CD4-positive, alpha-beta T cell treated with Interleukin-17A for 4 hours (primary cell): Measurements from ENCODE around the gene GPC6.
"Not testable (repeated sequence)": the region's sequence is repeated elsewhere in the genome, so short reads cannot be mapped to it uniquely, and the experiment has no call there.

Experiments
- DNase-seq: peaks from one replicate; pipeline ENCODE4 v3.0.0-alpha.2; 2020; ENCODE audit warnings: mixed read lengths

GPC6 gene

DNA sequence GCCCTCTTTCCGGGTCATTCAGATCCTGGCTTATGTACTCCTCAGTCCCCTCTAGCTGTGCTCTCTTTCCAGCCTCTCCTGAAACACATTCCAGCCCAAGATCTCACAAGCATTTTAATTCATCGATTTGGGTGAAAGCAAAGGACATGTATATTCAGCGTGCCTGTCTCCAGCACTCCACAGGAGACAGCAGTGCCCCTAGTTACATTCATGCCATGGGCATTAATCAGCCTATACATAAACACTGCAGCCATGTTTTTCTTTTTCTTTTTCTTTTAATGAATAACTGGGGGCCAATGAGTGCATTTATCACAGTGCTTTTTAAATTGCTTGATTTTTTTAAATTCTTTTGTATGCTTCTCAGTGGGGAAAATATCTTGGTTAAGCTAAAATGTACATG, 1053.7 kb downstream of the GPC6 start:
- DNase-seq = no peak

DNA sequence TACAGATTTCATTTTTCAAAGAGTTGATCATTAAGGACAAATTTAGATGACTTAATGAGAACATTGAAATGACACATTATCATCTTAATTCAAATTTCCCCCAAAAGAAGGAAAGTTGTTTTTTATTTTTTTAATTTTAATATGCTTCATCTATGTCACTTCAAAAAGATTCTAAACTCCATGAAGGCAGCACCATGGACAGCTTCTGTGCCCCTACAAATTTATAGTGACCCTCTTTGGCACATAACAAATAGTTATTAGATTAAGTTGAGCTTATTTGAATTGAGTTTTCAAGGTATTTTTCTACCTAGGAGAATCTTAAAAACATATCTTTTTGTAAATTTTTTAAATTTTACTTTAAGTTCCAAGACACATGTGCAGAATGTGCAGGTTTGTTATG, 1054.2 kb downstream of the GPC6 start:
- no peak for DNase-seq

DNA sequence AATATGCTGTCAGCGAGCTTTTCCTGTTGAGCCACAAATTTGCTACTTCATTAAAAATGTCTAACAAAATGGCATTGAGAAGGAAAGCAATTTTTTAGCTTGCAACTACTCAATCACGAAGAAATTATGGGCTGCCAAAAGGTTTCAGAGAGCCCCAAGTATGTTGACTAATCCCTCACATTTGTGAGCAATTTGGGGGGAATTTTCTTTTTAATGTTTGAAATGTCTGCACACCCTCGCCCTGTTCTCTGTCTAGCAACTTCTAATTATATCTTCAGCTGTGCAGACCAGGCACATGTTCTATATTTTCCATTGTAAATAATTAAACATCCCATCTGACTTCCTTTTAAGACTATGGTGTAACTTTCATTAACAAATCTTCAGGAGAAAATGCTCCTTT, 1060.0 kb downstream of the GPC6 start:
- no peak for DNase-seq

DNA sequence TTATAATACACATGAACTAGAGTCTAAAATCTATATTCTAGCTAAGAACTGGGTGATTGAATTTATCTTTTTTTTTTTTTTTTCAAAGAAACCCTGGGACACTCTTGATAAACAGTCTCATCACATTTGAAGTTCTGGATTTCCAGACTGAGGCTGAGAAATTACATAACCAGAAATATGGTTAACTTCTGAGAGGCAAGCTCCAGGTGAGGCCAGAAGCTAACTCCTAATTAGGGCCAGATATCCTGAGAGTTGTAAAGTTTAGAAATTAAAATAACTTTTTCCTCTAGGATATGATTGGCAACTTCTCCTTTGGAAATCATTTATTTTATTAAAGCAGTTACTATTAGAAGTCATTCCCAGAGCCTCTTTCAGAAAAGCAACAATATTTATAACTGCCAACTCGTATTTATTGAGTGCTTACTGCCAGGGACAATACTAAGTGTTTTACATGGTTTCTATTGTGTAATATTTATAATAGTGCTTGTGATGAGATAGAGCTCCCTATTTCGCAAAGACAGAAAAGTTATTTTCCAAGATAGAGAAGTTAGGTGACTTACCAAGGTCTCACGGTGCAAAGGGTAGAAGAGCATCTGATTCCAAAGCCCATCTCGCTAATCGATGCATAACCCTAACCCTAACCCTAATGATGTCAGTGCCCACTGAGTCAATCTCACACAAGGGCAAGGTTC, 1065.2 kb downstream of the GPC6 start:
- DNase-seq = no peak

DNA sequence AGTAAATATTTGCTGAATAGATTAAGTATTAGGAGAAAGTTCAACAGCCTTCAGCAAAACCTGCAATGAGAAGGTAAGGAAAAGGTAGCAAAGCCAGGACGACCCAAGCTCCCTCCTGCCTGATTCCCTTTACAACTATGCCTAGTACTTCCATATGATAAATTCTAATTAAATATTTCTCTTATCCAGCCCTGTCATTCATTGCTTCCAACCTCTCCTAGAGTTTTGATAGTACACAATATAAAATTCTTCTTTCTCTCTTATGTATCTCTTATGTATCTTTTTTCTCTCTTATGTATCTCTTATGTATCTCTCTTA, 1065.7 kb downstream of the GPC6 start:
- DNase-seq = no peak

DNA sequence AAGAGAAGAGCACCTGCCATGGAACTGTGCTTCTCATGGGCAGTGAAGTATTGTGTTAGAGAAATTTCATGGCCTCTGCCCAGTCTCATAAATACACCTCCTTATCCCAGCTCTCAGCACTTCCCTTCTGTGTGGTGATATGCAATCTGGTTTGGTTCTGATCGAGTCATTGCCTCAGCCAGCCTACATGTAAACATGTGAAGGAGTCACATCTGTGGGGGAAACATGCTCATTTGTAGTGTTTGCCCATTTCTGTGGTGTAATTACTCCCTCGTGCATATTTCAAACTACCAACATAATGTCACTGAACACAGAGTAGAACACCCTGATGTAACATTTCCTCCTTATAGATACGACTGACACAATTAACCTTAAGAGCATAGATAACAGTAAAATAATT, 1069.9 kb downstream of the GPC6 start:
- DNase-seq = no peak

DNA sequence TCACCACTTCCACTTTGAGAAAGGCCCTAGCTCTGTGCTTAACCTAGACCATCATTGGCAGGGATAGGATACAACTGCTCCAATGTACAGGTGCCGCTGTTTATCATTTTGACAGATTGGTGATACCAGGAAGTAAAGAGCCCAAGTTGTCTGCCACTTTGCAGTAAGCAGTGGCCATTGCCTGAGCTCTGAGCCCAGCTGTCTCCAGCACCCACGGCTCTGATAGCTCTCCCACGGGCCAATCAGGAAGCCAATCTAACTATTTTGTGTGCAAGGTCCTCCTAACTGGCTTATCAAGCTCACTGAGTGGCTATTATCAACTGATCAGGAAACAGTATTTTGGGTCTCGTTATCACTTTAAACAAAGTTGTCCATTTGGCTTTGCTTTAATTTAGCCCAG, 1071.7 kb downstream of the GPC6 start:
- no peak for DNase-seq

DNA sequence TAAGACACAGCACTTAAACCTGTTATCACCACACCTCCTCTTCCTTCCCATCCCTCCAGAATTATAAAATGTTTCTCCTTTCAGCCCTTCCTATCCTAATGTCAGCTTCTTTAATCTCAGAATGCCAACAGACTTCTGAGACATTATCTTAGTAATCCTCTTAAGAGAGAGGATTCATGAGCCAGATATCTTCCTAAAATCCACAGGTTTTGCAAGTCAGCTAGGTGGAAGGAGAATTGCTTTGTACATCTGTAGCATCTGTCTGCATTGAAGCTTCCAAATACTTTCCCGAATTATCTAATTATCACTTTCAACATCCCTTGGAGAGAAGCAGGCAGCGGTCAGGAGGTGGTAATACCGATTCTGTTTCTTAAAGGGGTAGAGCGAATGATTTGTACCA, 1073.8 kb downstream of the GPC6 start:
- DNase-seq = no peak

DNA sequence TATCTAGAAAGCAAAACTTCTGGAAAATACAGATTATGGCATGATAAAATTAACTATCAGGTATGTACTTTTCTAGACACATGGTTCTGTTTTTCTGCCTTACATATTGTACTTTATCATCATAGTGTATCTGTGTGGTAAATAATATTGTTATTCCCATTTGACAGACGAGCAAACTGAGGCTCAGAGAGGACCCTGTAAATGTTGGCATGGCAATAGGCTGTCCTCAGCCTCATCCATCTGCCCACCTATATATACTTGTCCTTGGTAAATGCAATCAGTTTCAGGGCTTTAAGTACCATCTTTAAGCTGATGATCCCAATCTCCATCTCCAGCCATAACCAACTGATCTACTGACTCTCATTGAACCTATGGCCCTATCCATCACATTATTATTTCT, 1074.9 kb downstream of the GPC6 start:
- no peak for DNase-seq

DNA sequence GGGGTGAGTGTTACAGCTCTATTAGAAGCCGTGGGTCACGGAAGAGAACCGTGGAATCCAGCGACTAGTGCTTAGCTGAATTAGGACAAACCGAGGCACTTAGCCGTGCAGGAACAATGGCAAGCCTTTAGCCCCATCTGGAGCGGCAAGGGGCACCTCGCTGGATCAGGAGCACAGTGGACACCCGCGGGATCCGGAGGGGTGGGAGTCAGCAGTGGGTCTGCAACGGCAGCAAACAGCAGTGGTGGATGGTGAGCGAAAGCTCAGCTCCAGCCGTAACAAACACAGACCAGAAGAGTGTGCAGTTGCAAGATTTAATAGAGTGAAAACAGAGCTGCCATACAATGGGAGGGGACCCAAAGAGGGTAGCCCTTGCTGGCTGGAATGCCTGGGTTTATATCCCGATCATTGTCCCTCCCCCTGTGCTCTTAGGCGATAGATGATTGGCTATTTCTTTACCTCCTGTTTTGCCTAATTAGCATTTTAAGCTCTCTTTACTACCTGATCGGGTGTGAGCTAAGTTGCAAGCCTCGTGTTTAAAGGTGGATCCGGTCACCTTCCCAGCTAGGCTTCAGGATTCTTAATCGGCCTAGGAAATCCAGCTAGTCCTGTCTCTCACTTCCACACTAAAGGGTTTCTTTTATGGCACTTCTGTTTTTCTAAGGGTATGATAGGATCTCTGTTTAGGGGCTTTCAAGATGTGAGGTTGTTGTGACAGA, 1076.4 kb downstream of the GPC6 start:
- DNase-seq = not testable (repeated sequence)

DNA sequence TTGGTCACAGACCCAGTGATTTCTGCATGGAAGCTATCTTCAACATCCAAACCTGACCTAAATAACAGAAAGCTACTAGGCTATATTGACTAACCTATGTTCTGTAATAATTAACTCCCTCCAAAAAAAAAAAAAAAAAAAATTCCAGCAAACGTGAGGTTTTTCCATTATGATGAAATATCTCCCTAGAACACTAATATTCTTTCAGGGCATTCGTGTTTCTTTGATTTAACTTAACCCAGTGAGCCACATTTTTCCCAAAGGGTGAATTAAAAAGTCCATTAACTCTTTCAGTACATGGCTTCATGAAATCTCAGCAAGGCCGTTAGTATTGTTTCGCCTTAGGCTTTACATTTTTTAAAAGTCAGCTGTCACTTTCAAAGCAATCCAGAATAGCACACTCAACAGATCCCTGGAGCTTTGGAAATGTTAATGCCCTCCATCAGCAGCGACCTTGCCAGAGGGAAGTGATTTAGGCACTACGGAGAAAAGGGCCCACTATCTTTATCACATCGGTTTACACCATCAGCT, 1077.1 kb downstream of the GPC6 start:
- DNase-seq = no peak

DNA sequence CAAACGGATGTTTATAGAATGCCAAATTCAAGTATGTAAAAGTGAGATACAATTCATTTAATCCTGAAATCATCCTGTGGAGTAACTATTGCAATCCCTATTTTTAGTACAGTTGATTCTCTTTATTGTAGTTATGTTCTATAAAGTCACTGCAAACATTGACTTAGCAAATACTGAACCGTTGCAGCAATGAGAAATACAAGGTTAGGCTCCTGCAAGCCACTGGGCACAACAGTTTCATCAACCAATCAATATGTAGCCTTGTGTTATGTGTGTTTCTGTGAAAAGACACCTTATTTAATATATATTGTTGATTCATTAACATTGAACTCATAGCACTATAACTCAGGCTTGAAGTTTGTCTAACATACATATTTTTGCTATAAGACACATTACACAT, 1078.4 kb downstream of the GPC6 start:
- no peak for DNase-seq

DNA sequence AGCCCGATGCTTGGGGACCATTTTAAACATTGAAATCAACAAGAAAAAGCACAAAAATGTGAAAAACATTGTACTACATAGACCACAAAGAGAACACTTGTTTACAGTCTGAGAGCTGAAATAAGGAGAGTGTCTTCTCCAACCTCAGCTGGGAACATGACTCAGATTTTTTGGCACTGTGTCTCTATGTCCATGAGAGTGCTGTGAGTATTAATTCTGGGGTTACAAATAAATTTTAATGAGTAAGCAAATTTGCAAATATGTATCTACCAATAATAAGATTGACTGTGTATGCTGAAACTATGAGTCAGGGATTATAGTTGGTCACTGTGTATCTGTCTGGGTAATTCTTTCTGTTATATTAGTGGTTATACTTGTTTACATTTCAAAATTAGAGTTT, 1078.9 kb downstream of the GPC6 start:
- DNase-seq = no peak

DNA sequence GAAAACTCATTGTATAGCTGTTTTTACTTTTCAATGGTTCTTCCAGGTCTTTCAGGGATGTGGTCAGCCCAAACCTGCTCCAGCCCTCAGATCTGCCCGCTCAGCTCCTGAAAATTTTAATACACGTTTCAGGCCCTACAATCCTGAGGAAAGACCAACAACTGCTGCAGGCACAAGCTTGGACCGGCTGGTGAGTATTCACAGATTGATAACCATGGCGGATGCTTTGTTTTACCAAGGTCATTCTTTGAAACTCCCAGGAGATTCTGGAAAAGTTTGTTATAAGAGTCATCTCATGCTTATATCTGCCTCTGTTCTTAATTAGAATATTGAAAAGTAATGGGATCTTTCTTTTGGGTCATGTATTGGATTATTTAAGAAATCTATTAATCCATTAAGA, 1079.3 kb downstream of the GPC6 start:
- no peak for DNase-seq

DNA sequence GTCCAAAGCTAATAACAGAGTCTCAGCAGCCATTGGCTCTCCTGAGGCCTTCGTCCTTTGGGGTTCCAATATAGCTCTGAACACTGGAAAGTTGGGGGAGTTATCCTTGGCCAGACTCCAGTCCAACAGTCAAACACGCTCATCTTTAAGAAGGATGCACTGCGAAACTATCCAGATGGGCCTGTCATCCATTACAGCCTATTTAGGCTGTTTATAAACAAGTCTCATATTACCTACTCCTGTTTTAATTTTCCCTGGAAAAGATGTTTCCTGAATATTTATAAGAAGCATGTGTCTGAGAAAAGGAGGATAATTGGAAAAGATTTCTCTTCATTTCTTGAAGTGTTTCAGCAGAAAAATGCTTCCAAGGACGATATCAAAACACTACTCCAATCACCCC, 1082.2 kb downstream of the GPC6 start:
- no peak for DNase-seq

DNA sequence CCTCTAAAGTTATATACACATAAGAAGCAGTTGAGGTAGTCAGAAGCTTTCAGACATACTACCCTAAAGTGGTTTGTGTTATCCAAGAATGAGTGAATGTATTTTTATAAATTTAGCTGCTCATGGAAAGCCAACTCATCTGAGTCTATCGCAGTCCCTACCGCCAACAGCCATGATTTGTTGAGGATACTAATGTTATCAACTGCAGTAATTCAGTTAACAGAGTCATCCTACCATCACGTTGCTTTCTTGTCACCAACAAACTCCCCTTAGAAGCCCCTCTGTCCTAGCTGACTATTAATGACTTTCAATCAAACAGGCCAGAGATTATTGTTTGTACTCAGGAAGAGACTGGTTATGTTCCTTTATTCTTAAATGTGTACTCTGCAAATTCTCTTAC, 1083.0 kb downstream of the GPC6 start:
- DNase-seq = no peak

DNA sequence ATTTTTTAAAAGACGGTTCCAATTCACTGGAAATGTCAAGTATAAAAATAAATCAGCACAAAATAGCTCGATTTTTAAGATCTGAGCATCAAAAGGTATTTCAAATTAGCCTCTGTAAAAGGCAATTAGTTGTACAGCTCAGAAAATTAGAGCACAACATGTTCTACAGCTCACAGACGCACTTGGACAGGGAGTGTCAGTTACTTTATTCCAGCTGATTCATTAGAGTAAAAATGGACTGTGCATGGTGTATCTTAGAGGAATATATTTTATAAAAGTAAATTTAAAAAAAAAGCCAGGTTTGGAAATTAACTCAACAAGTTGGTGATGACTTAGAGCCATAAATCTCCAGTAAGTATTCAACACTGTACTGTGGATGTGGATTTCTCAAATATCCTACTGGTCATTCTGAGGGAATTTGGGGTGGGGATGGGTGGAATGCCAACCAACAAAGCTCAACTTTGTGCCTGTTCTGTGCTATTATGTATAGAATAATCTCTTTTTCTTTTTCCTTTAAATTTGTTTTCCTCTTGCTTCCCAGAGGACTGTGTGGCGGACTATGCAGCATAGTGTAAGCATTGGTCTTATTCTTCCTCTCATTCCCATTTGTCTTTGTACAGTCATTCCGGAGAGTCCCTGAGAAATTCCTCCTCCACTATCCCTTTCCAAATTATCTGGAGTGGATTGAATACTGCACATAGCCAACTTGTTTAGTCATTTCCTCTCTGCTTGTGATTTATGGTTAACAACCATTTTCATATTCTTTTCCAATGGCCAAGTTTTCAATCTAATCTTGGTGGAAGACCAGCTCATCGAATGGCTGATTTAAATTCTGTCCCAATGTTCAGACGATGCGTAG, 1083.6 kb downstream of the GPC6 start:
- DNase-seq = no peak

DNA sequence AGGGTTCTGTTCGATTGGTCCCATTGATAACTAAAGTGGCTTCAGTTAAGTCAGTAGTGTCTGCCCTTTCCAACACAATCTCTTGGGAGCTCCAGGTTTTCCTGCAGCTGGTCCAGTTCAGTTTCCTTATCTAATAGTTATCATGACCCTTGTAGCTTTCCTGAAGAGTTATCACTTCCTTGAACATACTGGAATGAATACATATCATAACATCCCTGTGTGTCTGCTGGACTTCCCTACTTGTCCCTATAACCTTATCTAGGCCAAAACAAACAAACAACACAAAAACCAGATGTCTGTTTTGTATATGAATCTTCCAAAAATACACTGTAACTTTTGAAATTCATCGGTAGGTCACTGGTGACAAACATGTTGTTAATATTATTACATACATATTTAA, 1085.3 kb downstream of the GPC6 start:
- DNase-seq = no peak

DNA sequence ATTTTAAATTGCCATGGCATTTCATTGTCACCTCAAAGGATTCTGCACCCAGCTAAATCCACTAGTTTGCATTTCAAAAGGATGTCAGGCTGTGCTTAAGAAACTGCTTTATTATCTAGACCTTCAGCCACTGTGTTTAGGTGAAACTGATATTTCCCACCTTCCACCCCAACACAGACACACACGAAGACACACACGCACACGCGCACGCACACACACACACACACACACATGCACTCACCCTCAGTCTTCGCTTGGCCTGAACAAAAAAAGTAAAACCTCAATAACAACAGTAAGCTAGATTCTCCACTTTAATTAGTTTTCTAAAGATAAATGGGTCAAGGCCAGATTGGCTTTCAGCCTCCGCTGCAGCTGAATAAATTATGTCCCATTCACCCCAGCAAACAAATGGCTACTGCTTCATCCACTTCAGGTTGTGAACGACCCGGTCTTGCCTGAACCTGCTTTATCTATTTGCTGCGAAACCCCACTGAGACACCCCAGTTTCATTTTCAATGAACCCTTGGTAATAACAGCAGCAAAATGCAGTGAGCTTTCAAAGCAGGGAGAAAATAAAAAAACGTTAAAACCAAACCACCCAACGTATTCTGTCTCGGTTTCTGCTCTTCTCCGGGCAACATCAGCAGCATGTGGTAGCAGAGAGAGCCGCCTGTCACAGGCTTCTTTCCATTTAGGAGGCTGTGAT, 1086.1 kb downstream of the GPC6 start:
- no peak for DNase-seq

DNA sequence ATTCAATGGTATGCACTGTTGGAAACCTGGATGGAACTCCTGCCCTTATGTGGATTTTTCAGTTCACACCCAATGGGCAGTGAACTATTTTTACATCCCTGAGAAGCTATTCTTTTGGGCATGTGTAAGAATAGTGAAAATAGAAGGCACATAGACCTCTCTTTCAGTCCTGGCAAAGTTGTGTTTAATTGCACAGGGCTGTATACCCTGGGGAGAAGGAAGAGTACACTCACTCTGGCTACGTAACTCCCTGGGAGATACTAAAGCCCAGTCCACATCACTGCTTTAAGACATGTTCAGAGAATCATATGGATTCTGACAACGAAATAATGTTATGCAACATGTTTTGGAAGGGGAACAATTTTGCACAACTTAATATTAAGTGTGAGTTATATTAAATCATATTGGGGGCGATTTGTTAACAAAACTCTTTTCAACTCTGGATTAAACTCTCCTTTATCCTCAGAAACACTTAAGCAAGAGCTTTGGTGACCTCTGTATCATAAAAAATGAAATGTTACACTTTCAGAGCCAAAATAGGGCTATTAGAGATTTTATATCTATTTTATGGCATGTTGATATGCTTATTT, 1086.8 kb downstream of the GPC6 start:
- DNase-seq = no peak

DNA sequence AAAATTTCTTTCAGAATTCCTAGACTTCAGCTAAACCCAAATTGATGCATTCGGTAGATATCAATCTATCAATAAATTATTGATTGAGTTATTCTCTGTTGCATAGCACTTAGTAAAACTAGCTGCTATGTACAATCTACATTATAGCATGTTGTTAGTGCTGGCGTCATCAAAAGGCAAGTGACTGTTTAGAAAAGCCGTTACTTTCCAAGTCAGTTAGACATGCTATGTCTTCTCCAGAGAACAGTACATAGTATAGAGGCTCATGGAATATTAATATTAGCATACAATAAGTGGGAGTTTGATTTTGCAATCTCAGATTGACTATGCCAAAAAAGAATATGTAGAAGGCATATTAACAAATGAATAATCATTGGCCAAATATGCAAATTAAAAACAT, 1087.3 kb downstream of the GPC6 start:
- no peak for DNase-seq

DNA sequence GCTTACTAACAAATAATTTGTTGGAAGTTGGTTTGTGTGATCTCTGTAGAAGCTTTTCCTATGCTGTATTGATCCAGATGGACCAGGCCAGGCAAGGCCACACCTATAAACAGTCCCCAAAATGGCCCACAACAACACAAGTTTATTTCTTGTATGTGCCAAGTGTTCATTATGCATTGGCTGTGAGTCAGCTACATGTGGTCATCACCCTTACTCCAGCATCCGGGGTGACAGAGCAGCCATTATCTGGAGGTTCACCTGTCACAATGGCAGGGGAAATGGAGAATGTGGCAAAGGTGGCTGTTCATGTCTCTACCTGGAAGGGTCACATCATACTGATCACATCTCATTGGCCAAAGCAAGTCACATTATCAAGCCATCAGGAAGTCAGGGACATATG, 1088.6 kb downstream of the GPC6 start:
- no peak for DNase-seq

DNA sequence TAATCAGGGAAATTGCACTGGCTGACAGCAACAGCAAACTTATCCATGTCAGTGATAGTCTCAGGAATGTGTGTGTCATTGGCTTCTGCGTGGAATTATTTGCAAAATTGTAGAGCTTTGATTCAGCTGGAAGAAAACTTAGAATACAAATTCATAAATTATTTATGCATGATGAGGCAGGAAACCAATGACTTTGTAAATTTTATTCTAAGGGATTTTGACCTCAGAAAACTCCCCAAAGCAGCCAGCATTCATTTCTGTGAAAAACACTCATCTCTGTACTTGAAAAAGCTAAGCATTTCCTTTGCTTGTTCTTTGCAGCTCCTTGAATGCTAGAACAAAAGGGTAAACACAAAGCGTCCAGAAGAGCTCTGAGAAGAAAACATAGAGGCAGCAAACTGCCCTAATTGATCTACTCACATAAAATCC, 1090.5 kb downstream of the GPC6 start:
- no peak for DNase-seq
